Islet of Langerhans (tissue), 1 donor: ENCODE results near the gene CLIP2.
"Not testable (repeated sequence)": the region's sequence is repeated elsewhere in the genome, so short reads cannot be mapped to it uniquely, and the experiment has no call there.

ENCODE experiments used
- FAIRE-seq: peaks from one replicate; lab custom pipeline; 2011; peaks lifted over from hg19 to GRCh38; lab: Jason Lieb, UNC

Gene CLIP2

GRCh38 chr7:74289018-74289658 lies at the start of gene CLIP2:
CLIP2 (plus strand) TSS chr7:74289407; CDS start chr7:74317547, 28,140 bp downstream.
- FAIRE-seq, result no peak

- FAIRE-seq, result no peak
Measured at GRCh38 chr7:74240482-74240881, 48.7 kb upstream of the CLIP2 start.

- no peak for FAIRE-seq
Measured at GRCh38 chr7:74242122-74242443, 47.1 kb upstream of the CLIP2 start.

DNA sequence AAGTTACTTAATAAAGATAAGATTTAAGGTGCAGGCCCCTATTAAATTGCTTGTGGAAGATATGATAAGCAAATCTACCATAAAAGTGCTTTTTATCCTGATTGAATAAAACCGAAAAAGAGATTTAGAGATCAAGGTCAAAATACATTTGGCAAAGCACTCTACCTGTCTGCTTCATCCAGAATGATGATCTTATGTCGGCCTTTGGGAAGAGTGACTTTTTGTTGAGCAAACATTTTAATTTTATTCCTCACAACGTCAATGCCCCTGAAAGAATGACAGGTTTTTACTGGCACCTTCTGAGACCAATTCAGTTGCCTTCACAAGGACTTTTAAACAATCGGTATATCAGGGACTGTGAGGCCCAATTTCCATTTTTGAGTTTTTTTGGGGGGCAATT lies 42.7 kb upstream of the CLIP2 start:
- FAIRE-seq, result no peak

DNA sequence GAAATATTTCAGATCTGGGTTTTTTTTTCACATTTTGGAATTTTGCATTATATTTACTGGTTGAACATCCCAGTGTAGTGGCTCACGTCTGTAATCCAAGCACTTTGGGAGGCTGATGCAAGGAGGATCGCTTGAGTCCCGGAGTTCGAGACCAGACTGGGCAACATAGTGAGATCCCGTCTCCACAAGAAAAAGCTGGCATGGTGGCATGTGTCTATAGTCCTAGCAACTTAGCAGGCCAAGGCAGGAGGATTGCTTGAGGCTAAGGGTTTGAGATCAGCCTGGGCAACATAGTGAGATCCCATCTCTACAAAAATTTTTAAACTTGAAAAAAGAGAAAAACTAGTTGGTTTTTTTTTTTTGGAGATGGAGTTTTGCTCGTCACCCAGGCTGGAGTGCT lies 41.1 kb upstream of the CLIP2 start:
- FAIRE-seq, result no peak

DNA sequence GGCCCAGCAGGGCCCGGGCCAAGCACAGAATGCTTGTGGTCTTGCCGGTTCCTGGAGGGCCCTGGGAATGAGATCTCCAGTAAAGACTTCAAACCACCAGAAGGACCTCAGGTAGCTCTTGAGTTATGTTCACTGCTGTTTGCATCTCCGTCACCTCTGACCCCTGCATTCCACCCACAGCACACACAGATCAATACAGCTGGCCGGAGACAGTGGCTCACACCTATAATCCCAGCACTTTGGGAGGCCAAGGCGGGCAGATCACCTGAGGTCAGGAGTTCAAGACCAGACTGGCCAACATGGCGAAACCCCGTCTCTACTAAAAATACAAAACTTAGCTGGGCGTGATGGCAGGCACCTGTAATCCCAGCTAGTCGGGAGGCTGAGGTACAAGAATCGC lies 40.1 kb upstream of the CLIP2 start:
- FAIRE-seq, result not testable (repeated sequence)

DNA sequence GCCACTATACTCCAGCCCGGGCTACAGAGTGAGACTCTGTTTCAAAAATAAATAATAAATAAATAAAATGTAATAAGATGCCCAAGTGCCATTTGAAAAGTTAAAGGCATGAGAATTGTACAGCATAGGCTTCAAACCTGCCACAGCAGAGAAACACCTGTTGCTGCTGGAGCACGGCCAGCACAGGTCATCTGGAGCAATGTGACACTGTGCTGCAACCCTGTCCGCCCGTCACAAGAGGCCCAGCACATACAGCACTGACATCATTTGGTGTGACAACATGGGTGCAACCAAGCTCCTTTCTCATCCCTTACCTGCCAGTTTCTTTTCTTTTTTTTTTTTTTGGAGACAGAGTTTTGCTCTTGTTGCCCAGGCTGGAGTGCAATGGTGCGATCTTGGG lies 36.3 kb upstream of the CLIP2 start:
- no peak for FAIRE-seq

DNA sequence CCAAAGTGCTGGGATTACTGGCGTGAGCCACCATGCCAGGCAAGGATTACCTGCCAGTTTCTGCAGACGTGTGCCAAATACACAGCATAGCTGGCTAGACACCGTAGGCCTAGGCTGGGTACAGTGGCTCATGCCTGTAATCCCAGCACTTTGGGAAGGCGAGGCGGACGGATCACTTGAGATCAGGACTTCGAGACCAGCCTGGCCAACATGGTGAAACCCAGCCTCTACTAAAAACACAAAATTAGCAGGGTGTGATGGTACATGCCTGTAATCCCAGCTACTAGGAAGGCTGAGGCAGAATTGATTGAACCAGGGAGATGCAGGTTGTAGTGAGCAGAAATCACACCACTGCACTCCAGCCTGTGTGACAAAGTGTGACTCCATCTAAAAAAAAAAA lies 35.9 kb upstream of the CLIP2 start:
- no peak for FAIRE-seq

GRCh38 chr7:74253835-74254128 lies 35.4 kb upstream of the CLIP2 start:
- no peak for FAIRE-seq

DNA sequence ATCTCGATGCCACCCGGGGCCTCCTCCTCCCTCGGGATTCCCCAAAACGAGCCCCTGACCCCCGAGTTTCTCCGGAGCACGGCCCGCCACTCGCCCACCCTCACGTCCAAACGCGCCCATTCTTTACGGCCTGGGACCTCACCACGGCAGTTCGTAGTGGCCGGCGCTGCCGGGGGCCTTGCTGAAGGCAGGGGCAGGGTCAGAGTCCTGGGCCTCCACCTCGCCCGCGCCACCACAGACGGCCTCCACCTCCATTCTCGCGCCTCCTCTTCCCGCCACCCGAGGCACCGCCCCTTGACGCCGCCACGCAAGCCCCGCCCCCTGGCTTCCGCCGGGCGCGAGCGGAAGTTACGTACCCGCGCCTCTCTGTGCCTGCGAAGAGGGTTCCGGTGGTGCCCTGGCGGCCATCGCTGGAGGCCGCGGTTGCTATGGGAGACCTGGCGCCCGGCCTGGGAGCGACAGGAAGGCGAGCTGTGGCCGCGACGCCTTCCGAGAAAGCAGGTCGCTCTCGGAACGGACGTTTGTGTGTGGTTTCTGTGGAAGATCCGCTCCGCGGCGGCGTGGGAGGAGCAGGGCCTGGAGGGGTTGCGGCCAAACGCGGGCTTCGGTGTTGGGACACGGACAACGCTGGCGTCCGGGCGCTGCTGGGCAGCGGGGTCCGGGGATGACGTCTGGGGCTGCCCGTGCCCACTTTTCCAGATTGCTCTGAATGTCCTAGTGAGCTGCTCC lies 34.9 kb upstream of the CLIP2 start, which contains the start of gene RFC2:
TSS of gene RFC2 (minus strand) at position 271 of the 729 bp plus-strand sequence. CDS start at position 255, 16 bp downstream.
- no peak for FAIRE-seq

- no peak for FAIRE-seq
Measured at GRCh38 chr7:74254858-74255379, 34.3 kb upstream of the CLIP2 start.

- FAIRE-seq, result not testable (repeated sequence)
Measured at GRCh38 chr7:74255461-74255860, 33.7 kb upstream of the CLIP2 start.

DNA sequence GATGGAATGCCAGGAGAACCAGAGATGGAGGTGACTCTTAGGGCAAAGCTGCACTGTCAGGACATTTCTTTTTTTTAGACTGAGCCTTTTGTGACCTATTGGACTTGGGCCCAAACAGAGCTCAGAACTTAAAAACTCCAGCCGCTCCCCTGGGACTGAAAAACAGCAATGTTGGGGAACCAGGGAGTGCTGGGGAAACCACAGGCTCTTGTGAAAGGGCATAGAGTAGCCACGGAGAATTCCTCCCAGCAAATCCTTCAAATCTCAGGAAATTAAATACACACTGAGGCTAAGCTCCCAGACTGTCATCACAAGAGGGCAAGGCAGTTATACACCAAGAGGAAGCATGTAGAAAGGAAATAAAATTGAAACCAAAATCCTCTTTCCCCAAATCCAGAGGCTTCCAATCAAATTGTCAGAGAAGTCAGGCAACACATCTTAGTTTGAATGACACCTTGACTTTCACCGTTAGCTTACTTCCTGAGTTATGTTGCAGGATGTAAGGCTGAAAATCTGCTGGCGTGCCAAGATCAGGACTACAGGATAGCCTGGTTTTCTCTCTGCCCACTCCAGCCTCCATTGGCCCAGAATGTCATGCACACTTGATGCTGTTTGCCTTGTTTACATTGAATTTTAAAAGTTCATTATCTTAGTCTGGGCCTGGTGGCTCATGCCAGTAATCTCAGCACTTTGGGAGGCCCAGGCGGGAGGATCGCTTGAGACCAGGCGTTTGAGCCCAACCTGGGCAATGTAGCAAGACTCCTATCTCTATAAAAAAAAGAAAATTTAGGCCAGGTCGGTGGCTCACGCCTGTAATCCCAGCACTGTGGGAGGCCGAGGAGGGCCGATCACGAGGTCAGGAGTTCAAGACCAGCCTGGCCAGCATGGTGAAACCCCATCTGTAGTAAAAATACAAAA lies 32.5 kb upstream of the CLIP2 start:
- no peak for FAIRE-seq

GRCh38 chr7:74258639-74259038 lies 30.6 kb upstream of the CLIP2 start:
- FAIRE-seq, result no peak

DNA sequence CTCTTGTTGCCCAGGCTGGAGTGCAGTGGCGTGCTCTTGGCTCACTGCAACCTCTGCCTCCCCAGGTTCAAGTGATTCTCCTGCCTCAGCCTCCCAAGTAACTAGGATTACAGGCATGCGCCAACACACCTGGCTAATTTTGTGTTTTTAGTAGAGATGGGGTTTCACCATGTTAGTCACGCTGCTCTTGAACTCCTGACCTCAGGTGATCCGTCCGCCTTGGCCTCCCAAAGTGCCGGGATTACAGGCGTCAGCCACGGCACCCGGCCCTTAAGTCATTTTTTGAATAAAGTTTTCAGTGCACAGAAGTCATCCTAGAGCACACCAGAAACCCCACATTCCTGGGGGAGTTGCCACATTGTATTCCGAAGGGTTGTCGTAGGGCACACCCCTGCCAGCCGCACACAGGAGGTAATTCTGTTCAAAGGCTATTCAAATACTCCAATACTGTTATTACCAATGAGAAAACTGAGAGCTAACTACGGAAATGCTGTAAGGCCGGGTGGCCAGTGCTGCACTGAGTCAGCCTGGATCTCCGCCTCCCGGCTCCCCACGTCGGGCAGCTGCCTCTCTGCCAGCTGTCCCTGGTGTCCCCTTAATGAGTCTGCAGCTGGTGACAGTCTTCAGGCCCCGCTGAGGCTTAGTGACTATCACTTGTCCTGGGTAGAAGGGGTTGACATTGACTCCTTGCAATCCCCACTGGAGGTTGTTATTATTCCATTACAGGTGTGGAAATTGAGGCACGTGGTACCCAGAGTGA lies 26.4 kb upstream of the CLIP2 start:
- no peak for FAIRE-seq

GRCh38 chr7:74263399-74264120 lies 25.6 kb upstream of the CLIP2 start:
- no peak for FAIRE-seq

DNA sequence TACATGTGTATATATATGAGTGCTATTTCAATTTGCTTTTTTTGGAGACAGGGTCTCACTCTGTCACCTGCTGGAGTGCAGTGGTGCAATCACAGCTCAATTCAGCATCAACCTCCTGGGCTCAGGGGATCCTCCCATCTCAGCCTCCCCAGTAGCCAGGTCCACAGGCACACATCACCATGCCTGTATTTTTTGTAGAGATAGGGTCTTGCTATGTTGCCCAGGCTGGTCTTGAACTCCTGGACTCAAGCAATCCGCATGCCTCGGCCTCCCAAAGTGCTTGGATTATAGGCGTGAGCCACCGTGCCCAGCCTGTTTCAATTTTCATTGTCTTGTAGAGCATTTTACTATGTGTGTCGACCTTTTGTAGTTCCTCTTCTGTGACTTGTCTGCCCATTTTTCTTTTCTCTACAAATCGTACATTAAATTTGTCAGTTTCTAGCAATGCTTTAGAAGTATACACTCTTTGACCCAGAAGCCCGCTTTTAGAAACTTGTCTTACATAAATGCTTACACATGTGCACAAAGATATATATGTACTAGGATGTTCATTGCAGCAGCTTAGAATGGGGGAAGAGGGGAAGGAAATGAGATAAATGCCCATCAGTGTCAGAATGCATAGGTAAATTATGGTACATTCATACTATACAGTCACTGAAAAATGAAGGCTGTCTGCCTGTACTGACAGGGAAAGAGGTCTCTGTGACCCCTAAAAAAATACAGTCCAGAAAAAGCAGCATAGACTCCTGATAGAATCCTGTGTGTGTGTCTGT lies 22.8 kb upstream of the CLIP2 start:
- FAIRE-seq, result no peak

GRCh38 chr7:74267756-74268565 lies 21.2 kb upstream of the CLIP2 start:
- FAIRE-seq, result no peak

GRCh38 chr7:74269757-74270277 lies 19.4 kb upstream of the CLIP2 start:
- FAIRE-seq, result no peak

DNA sequence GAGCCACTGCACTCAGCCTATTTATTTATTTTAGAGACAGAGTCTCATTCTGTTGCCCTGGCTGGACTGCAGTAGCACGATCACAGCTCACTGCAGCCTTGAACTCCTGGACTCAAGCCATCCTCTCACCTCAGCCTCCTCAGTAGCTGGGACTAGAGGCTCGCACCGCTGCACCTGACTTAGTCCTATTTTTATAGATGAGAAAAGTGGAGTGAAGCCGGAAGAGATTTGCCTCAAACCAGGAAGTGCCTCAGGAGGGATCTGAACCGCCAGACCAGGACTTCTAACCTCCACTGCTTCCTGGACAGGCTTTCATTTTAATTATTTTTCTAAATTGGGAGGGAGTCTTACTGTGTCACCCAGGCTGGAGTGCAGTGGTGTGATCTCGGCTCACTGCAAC lies 17.5 kb upstream of the CLIP2 start:
- FAIRE-seq, result no peak
